GM19395 (cell line): Measurements from ENCODE around the gene DDX39B.
A peak's percentile ranks its signal among the peaks of the same experiment; 100 is the strongest.
"Not testable (repeated sequence)": the region's sequence is repeated elsewhere in the genome, so short reads cannot be mapped to it uniquely, and the experiment has no call there.

Source experiments
- ATAC-seq: cut with Tn5 transposase; IDR thresholded peaks from one replicate; pipeline ENCODE4 v1.9.1; 2021; ENCODE audit warnings: mild to moderate bottlenecking, moderate library complexity; ENCODE audit not compliant: unreplicated experiment

DDX39B gene

GRCh38 chr6:31529329-31530150 lies 12.3 kb downstream of the DDX39B start:
- no peak for ATAC-seq

GRCh38 chr6:31528821-31529328 lies 12.9 kb downstream of the DDX39B start, which contains the start of gene MCCD1:
MCCD1 (plus strand) TSS chr6:31528962; CDS start chr6:31529015, 53 bp downstream.
- ATAC-seq = no peak

- ATAC-seq = no peak
Observed at GRCh38 chr6:31528307-31528777, 13.5 kb downstream of the DDX39B start.

GRCh38 chr6:31525932-31526591 lies 15.7 kb downstream of the DDX39B start:
- no peak for ATAC-seq

GRCh38 chr6:31525553-31525931 lies 16.3 kb downstream of the DDX39B start:
- ATAC-seq = no peak

- ATAC-seq = no peak
Observed at GRCh38 chr6:31521835-31522234, 20.0 kb downstream of the DDX39B start.

GRCh38 chr6:31513456-31514165 lies 28.2 kb downstream of the DDX39B start:
- no peak for ATAC-seq

GRCh38 chr6:31510007-31510406 lies 31.8 kb downstream of the DDX39B start:
- no peak for ATAC-seq

GRCh38 chr6:31509036-31509435 lies 32.8 kb downstream of the DDX39B start:
- not testable (repeated sequence) for ATAC-seq

- ATAC-seq = no peak
Observed at GRCh38 chr6:31502586-31502985, 39.2 kb downstream of the DDX39B start.

GRCh38 chr6:31499648-31500047 lies 42.2 kb downstream of the DDX39B start:
- not testable (repeated sequence) for ATAC-seq

- no peak for ATAC-seq
Observed at GRCh38 chr6:31498748-31499147, 43.1 kb downstream of the DDX39B start.

GRCh38 chr6:31497531-31498476 lies 44.0 kb downstream of the DDX39B start, which contains the start of gene MICB:
MICB (plus strand) TSS chr6:31498145; CDS start chr6:31498194, 49 bp downstream.
- ATAC-seq = peak; percentile 56

- ATAC-seq = not testable (repeated sequence)
Observed at GRCh38 chr6:31496826-31497225, 45.0 kb downstream of the DDX39B start.

GRCh38 chr6:31495580-31495979 lies 46.2 kb downstream of the DDX39B start:
- no peak for ATAC-seq

- no peak for ATAC-seq
Observed at GRCh38 chr6:31493875-31494694, 47.7 kb downstream of the DDX39B start.

GRCh38 chr6:31493550-31493874 lies 48.3 kb downstream of the DDX39B start:
- not testable (repeated sequence) for ATAC-seq

GRCh38 chr6:31490115-31490873 lies 51.5 kb downstream of the DDX39B start:
- ATAC-seq = no peak

- no peak for ATAC-seq
Observed at GRCh38 chr6:31489086-31489485, 52.7 kb downstream of the DDX39B start.
